GM12874 (cell line): ENCODE measurements around the gene BRSK2.

Source experiments
- TF ChIP-seq, protein P1 (sequence below): IDR thresholded peaks from 2 replicates; pipeline ENCODE4 v1.5.1; 2011; ENCODE audit warnings: low read depth, mild to moderate bottlenecking, control low read depth, low read length, moderate library complexity; ENCODE audit not compliant: insufficient read depth

The BRSK2 gene

DNA sequence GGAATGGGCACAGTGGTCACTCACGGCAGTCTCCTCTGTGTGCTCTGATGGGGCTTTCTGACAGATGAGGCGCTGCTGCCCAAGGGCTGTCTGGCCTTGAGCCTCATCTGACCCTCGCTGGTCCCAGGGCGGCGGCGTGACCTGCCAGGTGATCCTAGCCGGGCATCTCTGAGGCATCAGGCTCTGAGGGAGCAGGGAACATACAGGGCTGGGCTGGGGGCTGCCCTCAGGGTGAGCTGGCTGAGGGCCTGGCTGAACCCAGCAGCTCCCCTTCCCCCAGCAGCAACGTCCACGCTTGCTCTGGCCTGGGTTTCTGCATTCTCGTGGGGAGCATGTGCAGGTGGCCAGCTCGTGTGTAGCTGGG, 49.2 kb downstream of the BRSK2 start:
- TF ChIP-seq, protein P1, sequence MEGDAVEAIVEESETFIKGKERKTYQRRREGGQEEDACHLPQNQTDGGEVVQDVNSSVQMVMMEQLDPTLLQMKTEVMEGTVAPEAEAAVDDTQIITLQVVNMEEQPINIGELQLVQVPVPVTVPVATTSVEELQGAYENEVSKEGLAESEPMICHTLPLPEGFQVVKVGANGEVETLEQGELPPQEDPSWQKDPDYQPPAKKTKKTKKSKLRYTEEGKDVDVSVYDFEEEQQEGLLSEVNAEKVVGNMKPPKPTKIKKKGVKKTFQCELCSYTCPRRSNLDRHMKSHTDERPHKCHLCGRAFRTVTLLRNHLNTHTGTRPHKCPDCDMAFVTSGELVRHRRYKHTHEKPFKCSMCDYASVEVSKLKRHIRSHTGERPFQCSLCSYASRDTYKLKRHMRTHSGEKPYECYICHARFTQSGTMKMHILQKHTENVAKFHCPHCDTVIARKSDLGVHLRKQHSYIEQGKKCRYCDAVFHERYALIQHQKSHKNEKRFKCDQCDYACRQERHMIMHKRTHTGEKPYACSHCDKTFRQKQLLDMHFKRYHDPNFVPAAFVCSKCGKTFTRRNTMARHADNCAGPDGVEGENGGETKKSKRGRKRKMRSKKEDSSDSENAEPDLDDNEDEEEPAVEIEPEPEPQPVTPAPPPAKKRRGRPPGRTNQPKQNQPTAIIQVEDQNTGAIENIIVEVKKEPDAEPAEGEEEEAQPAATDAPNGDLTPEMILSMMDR = no peak

- TF ChIP-seq, protein P1 = no peak
Measured at GRCh38 chr11:1439341-1439740, 49.6 kb downstream of the BRSK2 start.

- TF ChIP-seq, protein P1 = no peak
Measured at GRCh38 chr11:1440066-1440465, 50.3 kb downstream of the BRSK2 start.

GRCh38 chr11:1440496-1440895, 50.8 kb downstream of the BRSK2 start:
- TF ChIP-seq, protein P1 = no peak

DNA sequence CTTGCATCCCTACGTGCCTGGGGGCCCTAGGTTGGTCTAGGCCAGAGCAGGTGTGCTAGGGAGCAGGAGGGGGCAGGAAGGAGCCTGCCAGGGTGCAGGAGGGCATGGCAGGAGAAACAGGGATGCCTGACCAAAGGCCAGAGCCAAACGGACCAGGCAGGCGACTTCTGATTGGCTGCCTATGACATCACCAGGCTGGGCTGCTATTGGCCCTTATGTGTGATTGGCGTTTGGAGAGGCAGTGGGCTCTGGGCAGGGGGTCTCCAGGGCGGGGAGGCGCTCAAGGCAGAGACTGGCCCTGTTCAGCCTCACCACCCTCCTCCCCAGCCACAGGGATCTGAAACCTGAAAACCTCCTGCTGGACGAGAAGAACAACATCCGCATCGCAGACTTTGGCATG, 52.4 kb downstream of the BRSK2 start:
- TF ChIP-seq, protein P1 = no peak

- TF ChIP-seq, protein P1 = no peak
Measured at GRCh38 chr11:1442807-1443366, 53.2 kb downstream of the BRSK2 start.

GRCh38 chr11:1443737-1444136, 54.0 kb downstream of the BRSK2 start:
- TF ChIP-seq, protein P1 = no peak

DNA sequence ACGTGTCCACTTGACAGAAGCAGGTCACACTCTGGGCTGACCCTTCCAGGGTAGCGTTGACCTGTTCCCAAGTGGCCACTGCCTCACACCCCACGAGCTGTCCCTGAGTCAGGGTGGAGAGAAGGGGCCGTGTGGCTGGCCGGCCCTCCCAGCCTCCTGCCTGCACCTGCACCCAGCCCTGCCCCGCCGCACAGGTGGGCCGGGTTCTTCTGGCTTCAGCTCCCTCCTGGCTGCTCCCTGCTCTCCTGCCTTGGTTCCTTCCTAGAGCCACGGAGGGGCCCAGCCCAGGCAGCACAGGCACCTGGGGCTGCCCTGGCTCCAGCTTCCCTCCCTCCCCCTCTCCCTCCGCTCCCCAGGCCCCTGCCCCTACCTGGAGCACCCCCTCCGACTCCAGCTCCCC, 54.6 kb downstream of the BRSK2 start:
- TF ChIP-seq, protein P1 = no peak
